ENCODE measurements around the gene KANSL1.
"Not testable (repeated sequence)": the region's sequence is repeated elsewhere in the genome, so short reads cannot be mapped to it uniquely, and the experiment has no call there.

KANSL1 gene

GRCh38 chr17:46010597-46011186 lies 182.5 kb downstream of the KANSL1 start:
- no peak for DNase-seq

- no peak for DNase-seq
These were observed 183.3 kb downstream of the KANSL1 start for GRCh38 chr17:46009681-46010596.

- no peak for DNase-seq
These were observed 184.6 kb downstream of the KANSL1 start for GRCh38 chr17:46008591-46008990.

DNA sequence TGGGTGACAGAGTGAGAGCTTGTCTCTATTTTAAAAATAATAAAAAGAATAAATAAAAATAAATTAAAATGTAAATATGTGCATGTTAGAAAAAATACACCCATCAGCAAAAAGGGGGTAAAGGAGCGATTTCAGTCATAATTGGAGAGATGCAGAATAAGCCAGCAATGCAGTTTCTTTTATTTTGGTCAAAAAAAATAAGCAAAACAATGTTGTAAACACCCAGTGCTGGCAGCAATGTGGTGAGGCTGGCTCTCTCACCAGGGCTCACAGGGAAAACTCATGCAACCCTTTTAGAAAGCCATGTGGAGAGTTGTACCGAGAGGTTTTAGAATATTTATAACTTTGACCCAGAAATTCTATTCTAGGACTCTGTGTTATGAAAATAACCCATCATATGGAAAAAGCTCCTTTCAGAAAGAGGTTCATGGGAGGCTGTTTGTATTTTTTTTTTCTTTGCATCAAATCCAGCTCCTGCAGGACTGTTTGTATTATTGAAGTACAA lies 185.7 kb downstream of the KANSL1 start:
- DNase-seq, result no peak

GRCh38 chr17:46006082-46006481 lies 187.1 kb downstream of the KANSL1 start:
- not testable (repeated sequence) for DNase-seq

DNA sequence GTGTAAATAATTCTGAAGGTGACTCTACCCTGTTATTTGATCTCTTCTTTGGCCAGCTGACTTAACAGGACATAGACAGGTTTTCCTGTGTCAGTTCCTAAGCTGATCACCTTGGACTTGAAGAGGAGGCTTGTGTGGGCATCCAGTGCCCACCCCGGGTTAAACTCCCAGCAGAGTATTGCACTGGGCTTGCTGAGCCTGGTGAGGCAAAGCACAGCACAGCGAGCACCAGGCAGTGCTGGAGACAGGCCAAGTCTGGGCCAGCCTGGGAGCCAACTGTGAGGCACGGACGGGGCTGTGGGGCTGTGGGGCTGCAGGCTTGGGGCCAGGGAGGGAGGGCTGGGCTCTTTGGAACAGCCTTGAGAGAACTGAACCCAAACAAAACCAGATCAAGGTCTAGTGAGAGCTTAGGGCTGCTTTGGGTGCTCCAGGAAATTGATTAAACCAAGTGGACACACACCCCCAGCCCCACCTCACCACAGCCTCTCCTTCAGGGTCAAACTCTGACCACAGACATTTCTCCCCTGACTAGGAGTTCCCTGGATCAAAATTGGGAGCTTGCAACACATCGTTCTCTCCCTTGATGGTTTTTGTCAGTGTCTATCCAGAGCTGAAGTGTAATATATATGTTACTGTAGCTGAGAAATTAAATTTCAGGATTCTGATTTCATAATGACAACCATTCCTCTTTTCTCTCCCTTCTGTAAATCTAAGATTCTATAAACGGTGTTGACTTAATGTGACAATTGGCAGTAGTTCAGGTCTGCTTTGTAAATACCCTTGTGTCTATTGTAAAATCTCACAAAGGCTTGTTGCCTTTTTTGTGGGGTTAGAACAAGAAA lies 189.1 kb downstream of the KANSL1 start:
- peak in 1 of 2 donors; percentile 81 for DNase-seq

- no peak for DNase-seq
These were observed 190.3 kb downstream of the KANSL1 start for GRCh38 chr17:46002973-46003316.

DNA sequence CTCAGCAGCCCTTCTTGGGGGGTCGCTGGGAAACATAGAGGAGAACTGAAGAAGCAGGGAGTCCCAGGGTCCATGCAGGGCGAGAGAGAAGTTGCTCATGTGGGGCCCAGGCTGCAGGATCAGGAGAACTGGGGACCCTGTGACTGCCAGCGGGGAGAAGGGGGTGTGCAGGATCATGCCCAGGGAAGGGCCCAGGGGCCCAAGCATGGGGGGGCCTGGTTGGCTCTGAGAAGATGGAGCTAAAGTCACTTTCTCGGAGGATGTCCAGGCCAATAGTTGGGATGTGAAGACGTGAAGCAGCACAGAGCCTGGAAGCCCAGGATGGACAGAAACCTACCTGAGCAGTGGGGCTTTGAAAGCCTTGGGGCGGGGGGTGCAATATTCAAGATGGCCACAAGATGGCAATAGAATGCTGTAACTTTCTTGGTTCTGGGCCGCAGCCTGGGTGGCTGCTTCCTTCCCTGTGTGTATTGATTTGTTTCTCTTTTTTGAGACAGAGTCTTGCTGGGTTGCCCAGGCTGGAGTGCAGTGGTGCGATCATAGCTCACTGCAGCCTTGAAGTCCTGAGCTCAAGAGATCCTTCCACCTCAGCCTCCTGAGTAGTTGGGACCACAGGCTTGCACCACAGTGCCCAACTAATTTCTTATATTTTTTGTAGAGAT lies 190.8 kb downstream of the KANSL1 start:
- peak; percentile 52 to 64 for DNase-seq

DNA sequence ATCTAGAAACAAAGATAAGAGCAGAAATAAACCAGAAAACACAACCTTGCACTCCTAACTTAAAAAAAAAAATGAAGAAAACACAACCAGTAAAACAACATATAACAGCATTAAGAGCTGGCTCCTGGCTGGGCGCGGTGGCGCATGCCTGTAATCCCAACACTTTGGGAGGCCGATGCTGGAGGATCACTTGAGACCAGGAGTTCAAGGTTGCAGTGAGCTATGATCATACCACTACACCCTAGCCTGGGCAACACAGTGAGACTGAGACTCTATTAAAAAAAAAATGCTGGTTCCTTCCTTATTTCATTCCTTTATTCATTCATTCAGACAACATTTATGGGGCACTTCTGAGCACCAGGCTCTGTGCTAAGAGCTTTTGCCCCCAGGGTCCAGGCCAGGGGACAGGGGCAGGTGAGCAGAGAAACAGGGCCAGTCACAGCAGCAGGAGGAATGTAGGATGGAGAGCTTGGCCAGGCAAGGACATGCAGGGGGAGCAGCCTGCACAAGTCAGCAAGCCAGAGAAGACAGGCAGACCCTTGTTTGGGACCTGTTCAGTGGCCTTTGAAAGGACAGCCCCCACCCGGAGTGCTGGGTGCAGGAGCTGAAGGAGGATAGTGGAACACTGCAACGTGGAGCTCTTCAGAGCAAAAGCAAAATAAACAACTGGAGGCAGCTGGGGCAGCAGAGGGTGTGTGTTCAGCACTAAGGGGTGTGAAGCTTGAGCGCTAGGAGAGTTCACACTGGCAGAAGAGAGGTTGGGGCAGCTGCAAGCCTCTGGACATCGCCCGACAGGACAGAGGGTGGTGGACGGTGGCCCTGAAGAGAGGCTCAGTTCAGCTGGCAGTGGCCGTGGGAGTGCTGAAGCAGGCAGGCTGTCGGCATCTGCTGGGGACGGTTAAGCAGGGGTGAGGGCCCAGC lies 191.6 kb downstream of the KANSL1 start:
- DNase-seq, result no peak

- DNase-seq, result no peak
These were observed 192.5 kb downstream of the KANSL1 start for GRCh38 chr17:46000757-46001156.

GRCh38 chr17:46000292-46000691 lies 192.9 kb downstream of the KANSL1 start:
- DNase-seq, result no peak

DNA sequence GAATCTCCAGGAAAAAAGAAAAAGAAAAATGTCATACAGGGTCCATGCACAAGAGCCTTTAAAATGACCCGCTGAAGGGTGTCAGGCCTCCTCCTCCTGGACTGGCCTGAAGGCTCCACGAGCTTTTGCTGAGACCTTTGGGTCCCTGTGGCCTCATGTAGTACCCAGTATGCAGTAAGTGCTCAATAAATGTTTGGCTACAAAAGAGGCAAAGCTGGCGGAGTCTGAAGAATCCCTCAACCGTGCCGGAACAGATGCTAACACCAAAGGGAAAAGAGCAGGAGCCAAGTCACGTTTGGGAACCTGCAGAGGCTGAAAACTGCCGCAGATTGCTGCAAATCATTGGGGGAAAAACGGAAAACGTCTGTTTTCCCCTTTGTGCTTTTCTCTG lies 193.3 kb downstream of the KANSL1 start:
- DNase-seq, result no peak

GRCh38 chr17:45998987-45999899 lies 194.0 kb downstream of the KANSL1 start, which contains the start of gene STH:
Gene STH (plus strand): TSS chr17:45999250. CDS start chr17:45999280, 30 bp downstream.
- DNase-seq, result no peak

- no peak for DNase-seq
These were observed 195.6 kb downstream of the KANSL1 start for GRCh38 chr17:45997624-45998023.

GRCh38 chr17:45997166-45997565 lies 196.1 kb downstream of the KANSL1 start:
- no peak for DNase-seq

GRCh38 chr17:45996282-45996937 lies 196.8 kb downstream of the KANSL1 start:
- DNase-seq, result no peak

- DNase-seq, result no peak
These were observed 197.5 kb downstream of the KANSL1 start for GRCh38 chr17:45995627-45996270.

DNA sequence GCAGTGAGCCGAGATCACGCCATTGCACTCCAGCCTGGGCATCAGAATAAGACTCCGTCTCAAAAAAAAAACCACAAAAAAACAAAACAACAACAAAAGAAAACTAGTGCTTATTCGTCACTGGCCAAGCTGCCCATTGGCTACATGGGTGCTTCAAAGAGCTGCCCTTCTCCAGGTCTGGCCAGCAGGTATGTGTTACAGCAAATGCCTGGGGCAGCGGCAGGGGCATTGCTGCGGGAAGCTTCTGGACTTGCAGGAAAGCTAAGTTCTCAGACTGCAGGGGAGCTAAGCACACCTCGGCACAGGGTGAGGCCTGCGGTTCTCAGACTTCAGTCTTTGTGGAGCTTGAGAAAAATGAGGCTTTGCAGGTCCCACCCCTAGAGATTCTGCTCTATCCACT lies 198.2 kb downstream of the KANSL1 start:
- no peak for DNase-seq

DNA sequence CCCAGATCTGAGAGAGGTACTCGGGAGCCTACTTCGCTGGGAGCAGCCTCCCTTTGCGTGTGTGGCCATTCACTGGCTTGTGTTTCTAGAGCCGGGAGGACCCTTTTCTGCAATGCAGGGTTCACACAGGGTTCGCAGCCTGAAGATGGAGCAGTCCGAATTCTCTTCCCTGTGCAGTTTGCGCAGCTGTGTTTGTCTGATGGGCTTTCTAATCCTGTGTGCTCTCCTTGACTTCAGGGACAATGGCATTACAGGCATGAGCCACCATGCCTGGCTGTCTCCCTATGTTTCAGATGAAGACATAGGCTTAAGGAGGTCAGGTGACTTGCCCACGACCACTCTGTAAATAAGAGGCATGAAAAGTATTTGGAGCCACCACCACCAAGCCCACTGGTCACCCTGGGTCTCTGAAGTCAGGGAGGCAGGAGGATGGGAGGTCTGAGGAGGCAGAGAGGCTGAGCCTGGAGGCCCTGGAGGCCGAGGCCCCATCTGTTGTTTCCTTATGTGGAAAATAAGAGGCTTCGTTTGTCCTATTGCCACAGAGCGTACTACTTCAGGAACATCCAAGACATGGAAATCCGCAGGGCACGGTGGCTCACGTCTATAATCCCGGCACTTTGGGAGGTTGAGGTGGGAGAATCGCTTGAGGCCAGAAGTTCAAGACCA lies 199.1 kb downstream of the KANSL1 start:
- DNase-seq, result no peak
